Testis (tissue), 3 donors: ENCODE results near the gene UBE2B. TPM values are rescaled to one million over a fixed set of nuclear protein-coding genes. Genes with fewer than 3 reads are reported as not detected.
"Not testable (repeated sequence)": the region's sequence is repeated elsewhere in the genome, so short reads cannot be mapped to it uniquely, and the experiment has no call there.

Experiments used
- DNase-seq: peaks from one replicate; pipeline ENCODE4 v3.0.0-alpha.2; 2019
- H3K27ac ChIP-seq, 2 donors: fragments of 200-600 bp; sonication (generic); one replicate each; pipeline ENCODE4 v1.5.1; 2019
- H3K27me3 ChIP-seq: fragments of 200-600 bp; sonication (generic); one replicate; pipeline ENCODE4 v1.5.1; 2019
- H3K36me3 ChIP-seq: fragments of 200-600 bp; sonication (generic); one replicate; pipeline ENCODE4 v1.5.1; 2017; ENCODE audit warnings: low read depth; ENCODE audit errors: missing control alignments
- H3K4me1 ChIP-seq: fragments of 200-600 bp; sonication (generic); one replicate; pipeline ENCODE4 v1.5.1; 2019
- H3K4me3 ChIP-seq, 2 donors: fragments of 200-600 bp; sonication (generic); one replicate each; pipeline ENCODE4 v1.5.1; 2017 to 2019
- H3K9me3 ChIP-seq: fragments of 200-600 bp; sonication (generic); one replicate; pipeline ENCODE4 v1.5.1; 2017
- CTCF ChIP-seq, 3 experiments: fragments of 450-650 bp in 2 of 3; fragments of 200-600 bp in 1 of 3; sonication (generic) in 1 of 3; IDR thresholded peaks; one replicate each; pipeline ENCODE4 v1.5.1; 2016 to 2019; ENCODE audit warnings: antibody characterized with exemption in 3 of 3, mild to moderate bottlenecking in 2 of 3, moderate library complexity in 1 of 3
- POLR2A ChIP-seq: fragments of 450-650 bp; IDR thresholded peaks from one replicate; pipeline ENCODE4 v1.6.1; 2017; ENCODE audit warnings: antibody characterized with exemption, mild to moderate bottlenecking, moderate library complexity
- WGBS, 2 donors: methylation state at CpG; one replicate each; pipeline ENCODE4 v1.1.5; 2018; 5-methylcytosine and 5-hydroxymethylcytosine counted together
- intact Hi-C: fragments of 100-400 bp; cut with DNase I; formaldehyde crosslinking; loops from one replicate; pipeline ENCODE4 v1.15.1; 2023; ENCODE audit warnings: low total_unique reads
- polyA plus RNA-seq: library from polyadenylated mRNA; stranded (reverse); fragments of 350-450 nt; fragmentation: Illumina TruSeq; extraction: RNeasy Lipid Tissue Mini Kit (QIAGEN cat#74804); gene quantifications from one replicate; pipeline ENCODE4 v1.2.3, GENCODE V29; 2014; ENCODE audit warnings: low read depth, low replicate concordance; ENCODE audit not compliant: insufficient read depth
- total RNA-seq, 2 donors: library from RNA; depleted of rRNA; stranded (reverse); fragments of >200 nt; gene quantifications; one replicate each; pipeline ENCODE4 v1.2.3, GENCODE V29; 2016

UBE2B gene
- total and polyA plus RNA-seq, 3 donors from 2014 or later, result 70.9 to 95.6 (median 87.4) TPM

- Histone ChIP-seq H3K4me3 (no peak overlapping the region), H3K4me1 (no peaks in the 10 kb centered on the region), H3K27me3 (no peaks in the 10 kb centered on the region), H3K9me3 (no peaks in the 10 kb centered on the region), H3K27ac (no peak overlapping the region), H3K36me3 (no peaks in the 10 kb centered on the region)
- intact Hi-C loops, result no loop called here
- DNase-seq, result no peak
- no peak for TF ChIP-seq POLR2A
- TF ChIP-seq CTCF (IDR thresholded peaks at IDR 0.05), result no peak
- 91 to 95% methylated on average over 2 of the region's 2 CpGs for WGBS, 2 donors
These were observed 49.0 kb downstream of the UBE2B start for GRCh38 chr5:134420343-134420742.

GRCh38 chr5:134421038-134421437, 49.7 kb downstream of the UBE2B start:
- H3K4me1 ChIP-seq, H3K9me3 ChIP-seq, DNase-seq, H3K27me3 ChIP-seq, H3K4me3 ChIP-seq, H3K36me3 ChIP-seq, H3K27ac ChIP-seq, intact Hi-C loops: not testable (repeated sequence)
- WGBS, 2 donors, result 90 to 92% methylated on average over 4 of the region's 4 CpGs

- WGBS, 2 donors, result 81 to 90% methylated on average over 7 of the region's 7 CpGs
- Histone ChIP-seq H3K36me3 (no peaks in the 10 kb centered on the region), H3K27me3 (no peaks in the 10 kb centered on the region), H3K4me1 (no peaks in the 10 kb centered on the region), H3K9me3 (no peaks in the 10 kb centered on the region), H3K27ac (no peak overlapping the region), H3K4me3 (no peak overlapping the region)
- TF ChIP-seq CTCF (IDR thresholded peaks at IDR 0.05) (no peak), POLR2A (no peak)
- intact Hi-C loops, result no loop called here
- no peak for DNase-seq
These were observed 51.5 kb downstream of the UBE2B start for GRCh38 chr5:134422791-134423365.

GRCh38 chr5:134423376-134423775, 52.0 kb downstream of the UBE2B start:
- H3K4me1 ChIP-seq, result no peaks in the 10 kb centered on the region
- H3K36me3 ChIP-seq, result no peaks in the 10 kb centered on the region
- no peak for TF ChIP-seq CTCF (IDR thresholded peaks at IDR 0.05)
- TF ChIP-seq POLR2A, result no peak
- intact Hi-C loops, result no loop called here
- H3K9me3 ChIP-seq, result no peaks in the 10 kb centered on the region
- no peak overlapping the region for H3K27ac ChIP-seq
- WGBS, 2 donors, result 83 to 94% methylated on average over 2 of the region's 2 CpGs
- H3K4me3 ChIP-seq, result no peak overlapping the region
- H3K27me3 ChIP-seq, result no peaks in the 10 kb centered on the region
- no peak for DNase-seq

- H3K9me3 ChIP-seq, result no peaks in the 10 kb centered on the region
- WGBS, 2 donors, result 54 to 87% methylated on average over 7 of the region's 7 CpGs
These were observed 55.0 kb downstream of the UBE2B start for GRCh38 chr5:134426361-134426760.

More at GRCh38 chr5:134426361-134426760, 55.0 kb downstream of the UBE2B start:
- Histone ChIP-seq H3K27ac (no peak overlapping the region), H3K27me3 (no peaks in the 10 kb centered on the region), H3K36me3 (no peaks in the 10 kb centered on the region), H3K4me1 (no peaks in the 10 kb centered on the region), H3K4me3 (no peak overlapping the region)
- no peak for DNase-seq
- TF ChIP-seq CTCF (IDR thresholded peaks at IDR 0.05) (no peak), POLR2A (no peak)
- intact Hi-C loops, result no loop called here
